HG02678 (cell line): Measurements from ENCODE around the gene PRSS22.

Experiments
- ATAC-seq: cut with Tn5 transposase; IDR thresholded peaks from one replicate; pipeline ENCODE4 v1.9.1; 2021; ENCODE audit warnings: mild to moderate bottlenecking, moderate library complexity; ENCODE audit not compliant: unreplicated experiment

The PRSS22 gene

GRCh38 chr16:2816751-2817339 lies 41.1 kb downstream of the PRSS22 start, which contains the start of gene PRSS21:
Gene PRSS21 (plus strand): TSS chr16:2817237. CDS start chr16:2817269, 32 bp downstream.
- no peak for ATAC-seq

GRCh38 chr16:2815299-2815771 lies 42.6 kb downstream of the PRSS22 start:
- ATAC-seq: no peak

GRCh38 chr16:2814551-2815298 lies 43.2 kb downstream of the PRSS22 start:
- no peak for ATAC-seq

DNA sequence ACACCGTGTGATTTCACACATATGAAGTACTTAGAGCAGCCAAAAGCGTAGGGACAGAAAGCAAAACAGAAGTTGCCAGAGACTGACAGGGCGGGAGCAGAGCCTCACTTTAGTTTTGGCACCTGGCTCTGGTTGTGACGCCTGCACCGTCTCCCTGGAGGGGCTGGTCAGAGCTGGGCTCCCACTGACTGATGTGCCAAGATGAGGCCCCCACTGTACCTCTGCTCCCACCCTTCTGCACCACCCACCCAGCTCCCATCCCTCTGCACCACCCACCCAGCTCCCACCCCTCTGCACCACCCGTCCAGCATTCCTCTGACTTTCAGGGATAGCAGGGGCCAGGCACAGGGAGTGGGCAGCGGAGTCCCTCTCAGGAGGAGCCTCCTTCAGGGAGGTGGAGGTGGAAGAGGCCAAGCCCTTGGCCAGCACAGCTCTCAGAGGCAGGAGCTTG lies 44.2 kb downstream of the PRSS22 start:
- no peak for ATAC-seq

DNA sequence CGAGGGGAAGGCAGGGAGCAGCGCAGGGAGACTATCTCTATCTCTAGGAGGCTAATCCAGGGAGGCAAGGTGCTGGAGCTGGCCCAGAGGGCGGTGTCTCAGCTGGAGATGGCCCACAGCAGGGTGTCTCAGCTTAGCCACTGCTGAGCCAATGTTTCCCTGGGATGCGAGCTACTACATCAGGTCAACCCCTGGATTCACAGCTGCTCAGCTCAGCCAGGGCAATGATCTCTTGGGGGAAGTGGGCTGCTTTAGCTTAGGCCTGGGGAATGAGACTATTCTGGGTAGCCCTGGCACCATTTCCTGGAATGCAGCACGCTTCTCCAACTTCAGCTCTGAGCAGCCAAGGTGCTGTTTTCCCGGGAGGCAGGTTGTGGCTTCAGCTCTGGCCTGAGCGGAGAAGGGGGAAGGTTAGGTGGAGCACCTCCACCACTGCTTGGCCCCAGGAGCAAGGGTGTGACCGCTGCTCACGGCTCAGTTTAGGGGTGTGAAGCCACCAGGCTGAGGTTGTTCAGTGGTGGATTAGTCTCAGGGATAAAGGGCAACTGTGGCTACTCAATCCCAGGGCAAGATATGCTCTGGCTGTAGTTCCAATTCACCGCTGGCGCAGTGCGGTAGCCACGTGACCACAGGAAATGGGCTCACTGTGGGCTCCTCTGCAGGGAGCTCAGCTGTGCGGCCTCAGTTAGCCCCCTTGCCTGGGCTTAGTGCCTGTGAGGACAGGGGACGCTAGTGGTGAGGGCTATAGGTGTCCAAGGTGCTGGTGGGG lies 46.1 kb downstream of the PRSS22 start:
- no peak for ATAC-seq

DNA sequence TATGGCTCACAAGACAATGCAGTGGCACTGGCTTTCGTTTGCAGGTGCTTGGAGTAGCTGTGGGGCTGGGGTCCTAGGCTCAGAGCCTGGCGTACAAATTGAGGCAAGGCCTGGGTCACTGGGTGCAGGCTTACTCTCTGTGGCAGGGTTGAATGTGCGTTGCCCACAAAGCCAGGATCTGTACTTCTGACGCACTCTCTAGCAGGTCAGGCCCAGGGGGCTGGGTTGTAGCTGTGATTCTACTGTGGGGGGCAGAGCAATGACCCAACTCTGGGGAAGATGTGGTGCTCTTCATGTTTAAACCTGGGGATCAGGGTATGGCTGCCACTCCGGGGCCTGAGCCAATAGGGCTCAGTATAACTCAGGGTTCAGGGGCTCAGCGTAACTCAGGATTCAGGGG lies 47.3 kb downstream of the PRSS22 start:
- ATAC-seq: no peak

GRCh38 chr16:2809149-2809760 lies 48.7 kb downstream of the PRSS22 start:
- no peak for ATAC-seq

- ATAC-seq: no peak
These were observed 49.8 kb downstream of the PRSS22 start for GRCh38 chr16:2808181-2808580.

DNA sequence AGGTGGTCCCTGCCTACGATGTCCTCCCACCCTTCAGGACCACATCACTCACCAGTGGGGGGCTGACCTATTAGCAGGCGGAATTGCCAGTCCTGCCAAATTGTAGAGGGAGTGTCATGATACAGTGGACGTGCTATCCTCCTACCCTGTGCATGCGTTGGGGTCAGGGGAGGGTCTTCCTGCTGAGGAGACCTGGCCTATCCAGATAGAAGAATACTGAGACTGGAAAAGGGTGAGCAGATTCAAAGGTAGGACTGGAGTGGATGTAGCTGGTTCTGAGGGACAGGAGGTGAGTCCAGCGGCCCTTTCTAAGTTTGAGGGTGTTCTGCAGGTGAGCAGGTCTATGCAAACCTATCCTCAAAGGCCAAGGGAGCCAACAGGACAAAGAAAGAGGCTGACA lies 51.7 kb downstream of the PRSS22 start:
- ATAC-seq: no peak

DNA sequence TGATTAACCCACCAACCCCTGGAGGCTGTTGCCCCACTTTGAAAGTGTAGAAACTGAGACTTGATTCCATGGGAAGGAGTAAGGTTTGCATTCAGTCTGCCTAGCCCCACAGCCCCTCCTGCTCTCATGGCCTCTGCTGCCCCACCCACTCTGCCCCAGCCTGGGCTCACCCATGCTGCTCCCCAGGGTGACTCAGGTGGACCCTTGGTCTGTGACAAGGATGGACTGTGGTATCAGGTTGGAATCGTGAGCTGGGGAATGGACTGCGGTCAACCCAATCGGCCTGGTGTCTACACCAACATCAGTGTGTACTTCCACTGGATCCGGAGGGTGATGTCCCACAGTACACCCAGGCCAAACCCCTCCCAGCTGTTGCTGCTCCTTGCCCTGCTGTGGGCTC lies 53.2 kb downstream of the PRSS22 start:
- no peak for ATAC-seq

DNA sequence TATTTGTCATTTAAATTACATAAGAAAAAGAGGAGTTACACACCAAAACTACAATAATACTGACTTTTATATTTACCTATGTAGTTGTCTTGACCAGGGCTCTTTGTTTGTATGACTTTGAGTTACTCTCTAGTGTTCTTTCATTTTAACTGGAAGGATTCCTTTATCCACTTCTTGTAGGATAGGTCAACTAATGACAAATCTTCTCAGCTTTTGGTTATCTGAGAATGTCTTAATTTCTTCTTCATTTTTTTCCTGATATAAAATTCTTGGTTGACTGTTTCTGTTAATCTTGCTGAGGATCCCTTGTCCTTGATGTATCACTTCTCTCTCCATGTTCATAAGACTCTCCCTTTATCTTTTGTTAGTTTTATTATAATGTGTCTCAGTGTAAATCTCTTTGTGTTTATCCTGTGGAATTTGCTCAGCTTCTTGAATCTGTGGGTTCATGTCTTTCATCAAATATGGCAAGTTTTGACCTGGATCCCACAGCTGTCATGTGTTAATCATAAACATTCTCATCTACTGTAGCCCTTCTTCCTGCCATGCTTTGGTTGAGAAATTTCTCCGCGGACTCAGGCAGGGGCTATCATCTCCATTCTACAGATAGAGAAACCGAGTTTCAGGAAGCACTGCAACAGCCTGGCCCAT lies 54.3 kb downstream of the PRSS22 start:
- ATAC-seq: no peak
